Measurements from ENCODE around the gene ZGRF1.

DNA sequence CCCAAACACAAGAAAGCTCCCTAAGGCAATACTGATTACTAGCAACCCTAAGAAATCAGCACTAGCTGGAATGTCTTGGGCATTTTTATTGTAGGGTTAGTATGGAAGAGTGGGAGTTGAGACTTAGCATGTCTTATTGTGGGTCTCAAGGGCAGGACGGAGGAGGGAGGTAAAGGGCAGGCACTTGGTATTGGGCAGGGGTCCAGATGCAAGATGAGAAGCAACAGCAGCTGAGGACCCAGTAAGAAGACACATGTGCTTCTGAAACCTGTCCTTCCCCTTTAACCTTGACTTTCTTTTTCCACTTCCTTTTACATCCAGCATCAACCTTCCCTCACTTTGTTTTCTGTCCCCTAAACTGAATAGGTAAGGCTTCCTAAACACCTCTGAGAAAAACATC, 37.7 kb upstream of the ZGRF1 start:
- TF ChIP-seq POLR2A (IDR thresholded peaks at IDR 0.05; ENCODE audit: low read length) = no peak
- TF ChIP-seq GATA1 (IDR thresholded peaks at IDR 0.05; ENCODE audit: low read depth, low read length) = no peak
